NOMO-1 (cell line): Measurements from ENCODE around the gene PYDC1.
A peak's percentile ranks its signal among the peaks of the same experiment; 100 is the strongest.
"Not testable (repeated sequence)": the region's sequence is repeated elsewhere in the genome, so short reads cannot be mapped to it uniquely, and the experiment has no call there.

Source experiments
- DNase-seq, 2 experiments: peaks; one replicate each; lab custom pipeline; 2025; ENCODE audit not compliant: unreplicated experiment in 2 of 2; lab: John Stamatoyannopoulos, UW

PYDC1 gene

GRCh38 chr16:31181102-31181830 is 35.7 kb downstream of the PYDC1 start:
- peak in 1 of 2 experiments; percentile 28 for DNase-seq

GRCh38 chr16:31179747-31180459 is 37.0 kb downstream of the PYDC1 start, which contains the start of gene FUS:
Gene FUS, plus strand, starts transcription at chr16:31180139. Its CDS starts 76 bp downstream, at chr16:31180215.
- peak; percentile 71 to 82 for DNase-seq

- DNase-seq = no peak
Measured at GRCh38 chr16:31179219-31179746, 37.7 kb downstream of the PYDC1 start.

DNA sequence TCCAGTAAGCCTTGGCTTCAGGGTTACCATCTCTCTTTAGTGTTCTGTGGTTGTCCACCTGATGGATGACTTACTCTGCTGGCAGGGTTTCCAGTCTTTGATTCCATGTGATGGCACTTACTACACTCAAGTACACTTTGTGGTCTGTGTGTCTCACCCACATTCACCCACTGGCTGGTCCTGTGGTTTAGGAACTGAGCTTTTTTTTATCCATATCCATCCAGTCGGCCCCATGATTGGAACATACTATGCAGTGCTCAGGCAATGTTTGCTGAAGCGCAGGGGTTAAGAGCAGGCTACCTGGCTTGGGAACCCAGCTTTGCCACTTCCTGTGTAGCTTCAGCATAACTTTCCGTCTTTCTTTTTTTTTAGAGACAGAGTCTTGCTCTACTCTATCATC is 39.8 kb downstream of the PYDC1 start:
- no peak for DNase-seq

DNA sequence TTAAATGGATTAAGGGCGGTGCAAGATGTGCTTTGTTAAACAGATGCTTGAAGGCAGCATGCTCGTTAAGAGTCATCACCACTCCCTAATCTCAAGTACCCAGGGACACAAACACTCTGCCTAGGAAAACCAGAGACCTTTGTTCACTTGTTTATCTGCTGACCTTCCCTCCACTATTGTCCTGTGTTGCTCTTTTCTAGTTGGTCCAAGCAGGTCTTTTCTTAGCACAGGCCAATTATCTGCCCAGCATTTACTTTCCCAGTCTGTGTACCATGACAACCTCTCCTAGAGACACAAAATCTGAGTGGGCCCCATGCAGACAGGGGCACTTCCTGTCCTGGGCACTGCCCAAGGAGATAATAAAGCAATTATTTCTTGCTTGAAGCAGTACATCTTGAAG is 46.9 kb downstream of the PYDC1 start:
- not testable (repeated sequence) for DNase-seq

- no peak for DNase-seq
Measured at GRCh38 chr16:31168848-31169247, 48.1 kb downstream of the PYDC1 start.

GRCh38 chr16:31167315-31167714 is 49.6 kb downstream of the PYDC1 start:
- no peak for DNase-seq
